NCI-H446 (cell line): ENCODE measurements around the gene LCE6A.

ENCODE experiments used
- DNase-seq, 2 experiments: peaks; one replicate each; lab custom pipeline; 2025; lab: John Stamatoyannopoulos, UW

LCE6A gene

GRCh38 chr1:152876827-152877226 is 34.2 kb downstream of the LCE6A start:
- DNase-seq, result no peak

DNA sequence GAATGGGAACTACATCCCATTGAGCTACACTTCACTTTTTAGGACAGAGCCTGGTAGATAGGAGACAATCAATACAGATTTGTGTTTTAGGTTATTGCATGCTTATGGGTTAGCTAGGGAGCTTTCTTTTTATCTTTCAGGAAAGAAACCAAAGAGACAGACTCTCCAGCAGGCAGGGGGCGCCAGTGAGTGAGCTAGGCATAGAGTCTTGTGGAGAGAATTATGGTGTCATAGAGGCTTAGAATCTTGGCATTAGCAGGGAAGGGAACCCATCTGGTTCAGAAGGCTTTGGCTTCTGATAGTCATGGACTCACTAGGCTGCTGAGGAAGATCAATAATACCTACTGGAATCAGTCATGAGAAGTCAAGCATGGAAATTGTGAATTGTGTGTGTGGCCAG is 35.4 kb downstream of the LCE6A start, which contains the start of gene SMCP:
SMCP (plus strand) TSS at position 281 of the 400 bp plus-strand sequence. CDS start 6,101 bp downstream, outside the sequence.
- no peak for DNase-seq

DNA sequence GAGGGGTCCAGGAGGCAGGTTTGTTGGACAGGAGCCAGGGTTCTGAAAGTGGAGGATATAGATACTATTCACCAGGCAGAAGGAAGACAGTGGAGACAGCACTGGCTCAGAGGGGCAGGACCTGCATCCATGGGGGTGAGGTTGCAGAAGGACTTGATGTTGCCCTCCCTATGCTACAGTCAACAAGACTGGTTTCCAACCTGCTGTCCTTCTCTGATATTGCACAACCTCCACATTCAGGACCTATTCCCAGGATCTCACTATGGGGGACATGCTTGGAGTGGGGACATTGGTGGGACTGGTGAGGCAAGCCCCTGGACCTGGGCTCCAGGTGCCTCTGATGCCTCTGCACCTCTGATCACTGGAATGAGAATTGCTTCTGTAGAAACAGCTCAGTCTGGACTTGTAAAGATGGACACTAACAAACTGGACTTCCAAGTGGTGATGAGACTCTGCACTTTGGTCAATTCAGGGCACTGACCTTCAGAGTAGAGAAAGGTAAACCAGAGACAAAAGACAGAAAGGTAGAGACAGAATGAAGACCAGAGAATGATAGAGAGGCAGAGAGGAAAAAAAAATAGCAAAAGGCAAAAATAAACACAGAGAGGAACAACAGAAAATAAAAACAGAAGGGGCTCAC is 37.0 kb downstream of the LCE6A start:
- DNase-seq, result no peak

GRCh38 chr1:152880316-152880715 is 37.7 kb downstream of the LCE6A start:
- DNase-seq, result no peak

DNA sequence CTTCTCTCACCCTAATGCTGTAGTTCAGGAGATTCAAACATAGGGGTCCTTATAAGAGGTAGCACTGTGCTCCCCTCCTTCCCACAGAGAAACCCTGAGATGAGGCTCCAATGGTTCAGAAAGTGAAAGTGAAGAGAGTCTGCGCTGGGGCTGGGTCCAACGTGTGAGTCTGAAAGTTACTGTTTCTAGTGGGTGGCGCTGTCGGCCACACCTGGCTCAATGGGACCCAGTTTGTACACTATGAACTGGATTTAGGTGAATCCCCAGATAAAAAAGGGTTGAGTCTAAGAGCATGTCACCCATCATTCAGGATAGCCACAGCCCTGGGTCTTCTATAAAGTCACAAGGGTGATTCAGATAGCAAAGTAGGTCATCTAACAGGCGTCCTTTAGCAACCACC is 38.3 kb downstream of the LCE6A start:
- no peak for DNase-seq

GRCh38 chr1:152884085-152884484 is 41.4 kb downstream of the LCE6A start:
- no peak for DNase-seq

- DNase-seq, result no peak
These were observed 41.9 kb downstream of the LCE6A start for GRCh38 chr1:152884506-152884905.

DNA sequence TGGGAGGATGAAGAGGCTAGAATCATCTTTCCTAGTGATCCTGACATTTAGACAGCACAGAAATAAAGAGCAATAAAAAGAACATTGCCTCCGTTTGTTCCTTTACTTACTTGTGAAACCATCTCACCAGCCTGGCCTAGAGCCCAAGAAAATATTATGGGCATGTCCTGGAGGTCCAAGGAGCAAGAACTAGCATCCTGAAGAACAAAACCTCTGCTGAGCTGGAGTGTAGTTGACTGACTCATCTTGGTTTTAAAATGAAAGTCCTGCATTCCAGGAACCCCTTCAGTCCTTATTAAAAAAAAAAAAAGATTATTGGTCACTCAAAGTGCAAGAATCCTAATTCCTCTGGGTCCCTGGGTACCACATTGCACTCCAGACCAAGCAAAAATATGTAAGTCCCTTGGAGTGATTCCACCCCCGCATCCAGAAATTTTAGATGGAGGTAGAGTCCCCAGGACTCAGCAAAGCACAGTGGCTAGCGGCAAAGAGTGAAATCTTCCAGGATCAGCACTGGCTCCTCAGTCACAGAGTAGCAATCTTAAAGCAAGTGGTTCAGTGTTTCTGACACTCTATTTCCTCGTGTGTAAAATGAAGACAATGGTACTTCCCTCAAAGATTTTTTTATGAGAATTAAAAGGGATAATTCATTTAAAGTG is 42.4 kb downstream of the LCE6A start:
- no peak for DNase-seq

DNA sequence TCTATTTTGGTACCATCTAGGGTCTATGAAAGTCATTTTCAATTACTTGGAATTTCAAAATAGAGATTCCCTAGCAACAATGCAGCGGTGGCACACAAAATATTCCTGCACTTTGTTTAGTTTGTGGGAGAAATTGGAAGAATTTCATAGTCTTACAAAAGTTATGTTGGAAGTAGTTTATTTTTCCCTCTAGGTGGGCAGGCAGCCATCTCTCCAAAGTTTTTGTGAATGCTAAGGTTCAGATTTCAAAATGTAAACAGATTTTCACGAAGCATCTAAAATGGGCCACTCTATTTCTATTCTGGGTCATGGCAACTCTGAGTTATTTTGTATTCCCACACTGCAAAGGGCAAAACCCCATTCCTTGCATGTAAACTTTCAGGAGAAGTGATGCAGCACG is 43.4 kb downstream of the LCE6A start:
- DNase-seq, result no peak

DNA sequence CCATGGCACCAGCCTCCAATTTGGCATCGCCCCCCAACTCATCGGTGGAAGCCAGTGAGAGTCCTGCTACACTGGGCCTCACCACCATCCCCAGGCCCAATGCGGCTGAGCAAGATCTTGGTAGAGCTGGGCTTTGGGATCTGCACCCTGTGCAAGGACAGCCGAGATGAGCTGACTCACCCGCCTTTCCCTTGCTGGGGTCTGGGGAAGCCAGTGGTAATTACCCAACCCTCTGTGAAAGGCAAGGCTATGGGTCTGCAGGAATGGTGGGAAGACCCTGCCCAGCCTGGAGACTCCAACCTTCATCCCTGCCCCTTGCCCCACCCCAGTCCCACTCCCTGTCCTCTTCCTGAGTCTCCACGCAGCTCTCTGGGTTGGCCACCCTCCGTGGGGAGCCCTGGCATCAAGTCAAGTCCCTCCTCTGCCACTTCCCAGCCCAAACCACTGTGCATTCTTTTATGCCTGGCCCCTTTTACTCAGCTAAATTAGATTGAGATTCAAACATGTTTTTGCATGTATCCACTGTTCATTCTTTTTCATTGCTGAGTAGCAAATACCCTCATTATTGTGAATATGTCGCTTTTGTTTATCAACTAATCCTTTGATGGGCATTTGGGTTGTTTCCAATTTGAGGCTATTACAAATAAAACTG is 44.2 kb downstream of the LCE6A start:
- DNase-seq, result no peak

DNA sequence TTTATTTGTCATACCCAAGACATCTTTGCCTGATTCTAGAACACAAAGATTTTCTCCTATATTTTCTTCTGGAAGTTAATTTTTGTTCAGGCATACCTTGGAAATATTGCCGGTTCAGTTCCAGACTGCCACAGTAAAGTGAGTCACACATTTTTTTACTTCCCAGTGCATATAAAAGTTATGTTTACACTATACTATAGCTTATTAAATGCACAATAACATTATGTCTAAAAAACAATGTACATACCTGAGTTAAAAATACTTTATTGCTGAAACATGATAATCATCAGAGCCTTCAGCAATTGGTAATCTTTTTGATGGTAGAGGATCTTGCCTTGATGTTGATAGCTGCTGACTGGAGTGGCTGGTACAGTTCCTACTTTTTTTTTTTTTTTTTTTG is 45.5 kb downstream of the LCE6A start:
- no peak for DNase-seq
